Omental fat pad (tissue), 4 donors: ENCODE results near the gene PDGFD. TPM values are rescaled to one million over a fixed set of nuclear protein-coding genes. Genes with fewer than 3 reads are reported as not detected.

ENCODE experiments used
- ATAC-seq: fragments of 150-250 bp; one replicate; pipeline ENCODE4 v1.9.1; 2016; ENCODE audit warnings: mild to moderate bottlenecking, moderate library complexity; ENCODE audit not compliant: low FRiP score
- DNase-seq: peaks from one replicate; pipeline ENCODE4 v3.0.0-alpha.2; 2019; ENCODE audit warnings: low spot score
- CTCF ChIP-seq, 3 donors: fragments of 450-650 bp; IDR thresholded peaks; one replicate each; pipeline ENCODE4 v1.5.1; 2016 to 2017; ENCODE audit warnings: antibody characterized with exemption in 3 of 3, mild to moderate bottlenecking in 3 of 3, moderate library complexity in 2 of 3
- total RNA-seq, 4 donors: library from RNA; depleted of rRNA; stranded (reverse); fragments of >200 nt; gene quantifications; one replicate each; pipeline ENCODE4 v1.1.0, GENCODE V29; 2016

Gene PDGFD
- total RNA-seq, 4 donors from 2014 or later = 11.3 to 63.1 (median 38.9) TPM

- TF ChIP-seq CTCF (IDR thresholded peaks at IDR 0.05) = no peak
- DNase-seq (no peak), ATAC-seq (no peak)
These were observed 120.8 kb downstream of the PDGFD start for GRCh38 chr11:104043142-104043541.

- DNase-seq (no peak), ATAC-seq (no peak)
- no peak for TF ChIP-seq CTCF (IDR thresholded peaks at IDR 0.05)
These were observed 122.2 kb downstream of the PDGFD start for GRCh38 chr11:104041792-104042191.

GRCh38 chr11:104036995-104037394, 127.0 kb downstream of the PDGFD start:
- no peak for TF ChIP-seq CTCF (IDR thresholded peaks at IDR 0.05)
- DNase-seq (no peak), ATAC-seq (no peak)

GRCh38 chr11:104036588-104036987, 127.4 kb downstream of the PDGFD start, which contains the start of gene DDI1:
DDI1 (plus strand) TSS chr11:104036640; CDS start chr11:104036823, 183 bp downstream.
- ATAC-seq (no peak), DNase-seq (no peak)
- TF ChIP-seq CTCF (IDR thresholded peaks at IDR 0.05) = no peak

GRCh38 chr11:104033561-104033960, 130.4 kb downstream of the PDGFD start:
- TF ChIP-seq CTCF (IDR thresholded peaks at IDR 0.05) = no peak
- peak; percentile 28 for ATAC-seq
- DNase-seq = no peak

GRCh38 chr11:104033134-104033533, 130.8 kb downstream of the PDGFD start:
- no peak for DNase-seq
- ATAC-seq = no peak

More at GRCh38 chr11:104033134-104033533, 130.8 kb downstream of the PDGFD start:
- no peak for TF ChIP-seq CTCF (IDR thresholded peaks at IDR 0.05)
